Ectodermal cell (in vitro differentiated cells): ENCODE results near the gene PHF24.
"Not testable (repeated sequence)": the region's sequence is repeated elsewhere in the genome, so short reads cannot be mapped to it uniquely, and the experiment has no call there.

Source experiments
- H3K27ac ChIP-seq: 2 replicates; pipeline ENCODE4 v1.7.0; 2013; ENCODE audit warnings: mild to moderate bottlenecking, low read depth, low read length; ENCODE audit not compliant: insufficient read depth, poor library complexity, severe bottlenecking
- H3K27me3 ChIP-seq: 2 replicates; pipeline ENCODE4 v1.7.0; 2013; ENCODE audit warnings: mild to moderate bottlenecking, low read length; ENCODE audit not compliant: insufficient read depth, control insufficient read depth, poor library complexity, severe bottlenecking
- H3K36me3 ChIP-seq: one replicate; pipeline ENCODE4 v1.7.0; 2013; ENCODE audit warnings: low read length; ENCODE audit not compliant: control insufficient read depth, insufficient read depth
- H3K4me1 ChIP-seq: one replicate; pipeline ENCODE4 v1.7.0; 2013; ENCODE audit warnings: low read length; ENCODE audit not compliant: control insufficient read depth, insufficient read depth
- H3K4me3 ChIP-seq: 2 replicates; pipeline ENCODE4 v1.7.0; 2013; ENCODE audit warnings: low read depth, low read length, control low read depth; ENCODE audit not compliant: insufficient read depth
- H3K9me3 ChIP-seq: 2 replicates; pipeline ENCODE4 v1.7.0; 2013; ENCODE audit warnings: mild to moderate bottlenecking, low read length, moderate library complexity; ENCODE audit not compliant: control insufficient read depth
- WGBS, 2 experiments: methylation state at CpG; one replicate each; pipeline ENCODE4 v1.1.7; 2013; ENCODE audit warnings: missing lambda C conversion rate in 2 of 2; 5-methylcytosine and 5-hydroxymethylcytosine counted together

PHF24 gene

DNA sequence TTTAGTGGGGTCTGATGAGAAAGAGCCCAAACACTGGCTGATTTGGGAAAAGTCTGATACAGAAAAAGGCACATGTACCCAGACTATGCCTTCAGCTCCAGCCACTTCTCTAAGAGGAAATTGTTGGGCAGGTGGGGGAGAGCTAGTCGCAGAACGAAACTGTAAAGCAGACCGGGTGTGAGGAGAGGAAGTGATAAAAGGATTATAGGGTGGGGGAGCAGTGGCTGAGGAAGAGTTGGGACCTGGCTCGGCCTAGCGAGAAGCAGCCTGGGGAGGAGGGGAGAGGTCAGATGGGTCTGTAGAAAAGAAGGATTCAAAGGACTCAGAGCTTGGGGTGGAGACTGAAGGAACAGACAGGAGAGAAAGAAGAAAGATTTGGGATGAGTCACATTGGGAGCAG is 65.4 kb downstream of the PHF24 start:
- not testable (repeated sequence) for H3K4me3 ChIP-seq, H3K27ac ChIP-seq, H3K27me3 ChIP-seq, H3K9me3 ChIP-seq, H3K36me3 ChIP-seq, H3K4me1 ChIP-seq
- 89 to 97% methylated on average over 5 of the region's 5 CpGs for WGBS, 2 experiments

DNA sequence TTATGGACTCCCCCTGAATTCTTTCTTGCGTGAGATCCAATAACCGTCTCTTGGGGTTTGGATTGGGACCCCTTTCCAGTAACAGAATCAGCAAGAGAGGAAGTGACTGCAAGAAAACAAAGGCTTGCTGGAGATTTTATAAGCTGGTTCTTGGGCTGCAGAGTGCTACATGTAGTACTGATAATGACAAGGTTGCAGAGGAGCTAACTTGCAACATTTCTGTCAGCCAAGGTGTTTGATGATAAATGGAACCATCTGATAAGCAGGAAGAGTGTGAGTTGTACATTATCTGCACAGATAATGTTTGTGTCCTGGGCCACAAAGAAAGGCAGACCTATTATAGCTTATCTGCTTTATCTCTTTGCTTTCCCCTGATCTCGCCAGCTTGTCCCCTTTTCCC is 68.6 kb downstream of the PHF24 start:
- no peaks in the 10 kb centered on the region for H3K4me1 ChIP-seq
- WGBS, 2 experiments, result 73 to 75% methylated on average over 3 of the region's 3 CpGs
- peaks cover 2% of the 10 kb centered on the region for H3K9me3 ChIP-seq
- no peak overlapping the region for H3K27ac ChIP-seq
- H3K27me3 ChIP-seq, result no peaks in the 10 kb centered on the region
- H3K4me3 ChIP-seq, result no peak overlapping the region
- no peaks in the 10 kb centered on the region for H3K36me3 ChIP-seq

DNA sequence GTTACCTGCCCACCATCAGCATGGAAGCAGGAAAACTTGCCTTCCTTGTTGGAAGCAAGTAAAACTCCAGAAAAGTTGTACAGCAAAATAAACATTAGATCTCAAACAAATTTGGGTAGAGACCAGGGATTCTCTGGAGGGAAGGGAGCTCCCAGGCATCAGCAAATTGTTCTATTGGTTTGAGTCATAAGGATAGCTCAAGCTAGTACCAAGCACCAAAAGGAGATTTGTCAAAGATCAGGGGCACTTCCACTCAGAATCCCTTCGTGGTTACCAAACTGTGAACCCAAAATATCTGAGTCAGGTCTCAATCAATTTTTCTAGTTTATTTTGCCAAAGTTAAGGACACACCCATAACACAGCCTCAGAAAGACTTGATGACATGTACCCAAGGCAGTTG is 69.3 kb downstream of the PHF24 start:
- Histone ChIP-seq H3K27me3 (no peaks in the 10 kb centered on the region), H3K4me3 (no peak overlapping the region), H3K27ac (no peak overlapping the region), H3K4me1 (no peaks in the 10 kb centered on the region), H3K36me3 (no peaks in the 10 kb centered on the region), H3K9me3 (peaks cover 2% of the 10 kb centered on the region)
- WGBS, 2 experiments, result 85 to 89% methylated on average over 1 of the region's 1 CpG

DNA sequence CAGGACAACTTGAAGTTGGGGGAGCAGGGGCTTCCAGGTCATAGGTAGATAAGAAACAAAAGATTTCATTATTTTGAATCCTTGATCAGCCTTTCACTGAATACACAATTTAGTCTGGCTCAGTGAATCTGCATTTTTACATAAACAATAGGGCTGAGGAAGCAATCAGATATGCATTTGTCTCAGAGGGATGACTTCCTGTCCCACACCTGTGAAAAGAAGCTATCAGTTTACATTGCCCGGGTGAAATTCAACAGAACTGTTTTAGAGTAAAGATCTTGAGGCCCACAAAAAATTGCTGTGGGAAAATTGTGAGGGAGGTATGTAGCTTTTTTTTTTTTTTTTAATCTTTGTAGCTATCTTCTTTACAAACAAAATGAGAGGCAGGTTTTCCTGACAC is 69.8 kb downstream of the PHF24 start:
- Histone ChIP-seq H3K36me3 (no peaks in the 10 kb centered on the region), H3K4me1 (no peaks in the 10 kb centered on the region), H3K27me3 (no peaks in the 10 kb centered on the region), H3K9me3 (peaks cover 2% of the 10 kb centered on the region), H3K27ac (no peak overlapping the region), H3K4me3 (no peak overlapping the region)
- 93 to 97% methylated on average over 1 of the region's 1 CpG for WGBS, 2 experiments

DNA sequence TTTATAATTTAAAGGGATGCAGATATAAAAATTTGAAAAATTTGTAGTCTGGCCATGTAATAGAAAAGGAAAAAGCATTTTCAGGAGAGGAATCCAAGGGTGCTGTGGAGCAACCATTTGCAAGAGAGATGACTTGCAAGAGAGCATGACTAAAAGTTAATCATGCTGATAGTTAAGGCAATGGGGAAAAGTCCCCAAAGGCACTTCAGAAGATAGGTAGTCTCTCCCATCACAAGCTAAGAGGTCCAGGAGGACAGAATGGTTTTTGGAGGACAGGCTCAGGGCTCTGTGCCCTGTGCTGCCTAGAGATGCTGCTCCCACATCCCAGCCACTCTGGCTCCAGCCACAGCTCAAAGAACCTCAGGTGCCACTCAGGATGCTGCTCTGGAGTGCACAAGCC is 70.3 kb downstream of the PHF24 start:
- H3K4me3 ChIP-seq, result no peak overlapping the region
- no peaks in the 10 kb centered on the region for H3K4me1 ChIP-seq
- H3K27me3 ChIP-seq, result no peaks in the 10 kb centered on the region
- no peak overlapping the region for H3K27ac ChIP-seq
- H3K9me3 ChIP-seq, result peaks cover 2% of the 10 kb centered on the region
- H3K36me3 ChIP-seq, result no peaks in the 10 kb centered on the region

DNA sequence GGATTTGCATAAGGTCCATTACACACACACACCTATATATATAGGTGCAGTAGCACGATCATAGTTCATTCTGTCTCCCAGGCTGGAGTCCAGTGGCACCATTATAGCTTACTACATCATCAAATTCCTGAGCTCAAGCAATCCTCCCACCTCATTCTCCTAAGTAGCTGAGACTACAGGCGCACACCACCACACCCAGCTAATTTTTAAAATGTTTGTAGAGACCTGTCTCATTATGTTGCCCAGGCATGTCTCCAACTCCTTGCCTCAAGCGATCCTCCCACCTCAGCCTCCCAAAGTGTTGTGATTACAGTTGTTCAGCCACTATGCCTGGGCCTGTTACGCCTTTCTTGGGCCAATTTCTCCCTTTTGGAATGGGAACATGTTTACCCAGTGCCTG is 71.2 kb downstream of the PHF24 start:
- Histone ChIP-seq H3K4me1 (no peaks in the 10 kb centered on the region), H3K9me3 (peaks cover 2% of the 10 kb centered on the region), H3K27me3 (no peaks in the 10 kb centered on the region), H3K36me3 (no peaks in the 10 kb centered on the region), H3K27ac (no peak overlapping the region), H3K4me3 (no peak overlapping the region)
- 92% methylated on average over 3 of the region's 4 CpGs for WGBS, 2 experiments

DNA sequence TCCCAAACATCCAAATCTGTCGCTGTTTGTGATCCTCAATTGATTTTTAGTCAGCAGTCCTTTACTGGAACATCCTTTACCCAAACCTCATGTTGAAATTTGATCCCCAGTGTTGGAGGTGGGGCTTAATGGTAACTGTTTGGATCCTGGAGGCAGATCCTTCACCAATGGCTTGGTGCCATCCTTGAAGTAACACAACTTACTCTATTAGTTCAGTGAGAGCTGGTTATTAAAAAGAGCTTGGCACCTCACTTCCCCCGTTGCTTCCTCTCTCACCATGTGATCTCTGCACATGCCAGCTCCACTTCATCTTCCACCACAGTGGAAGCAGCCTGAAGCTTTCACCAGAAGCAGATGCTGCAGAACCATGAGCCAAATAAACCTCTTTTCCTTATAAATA is 71.8 kb downstream of the PHF24 start:
- Histone ChIP-seq H3K27ac (no peak overlapping the region), H3K27me3 (no peaks in the 10 kb centered on the region), H3K4me1 (no peaks in the 10 kb centered on the region), H3K36me3 (no peaks in the 10 kb centered on the region), H3K4me3 (no peak overlapping the region), H3K9me3 (peaks cover 2% of the 10 kb centered on the region)
- WGBS, 2 experiments, result 84 to 89% methylated on average over 2 of the region's 2 CpGs
